CD4-positive, alpha-beta T cell treated with Interleukin-17A for 4 hours (primary cell): Measurements from ENCODE around the gene SFMBT2.

Experiments
- DNase-seq: peaks from one replicate; pipeline ENCODE4 v3.0.0-alpha.2; 2020; ENCODE audit warnings: mixed read lengths

The SFMBT2 gene

DNA sequence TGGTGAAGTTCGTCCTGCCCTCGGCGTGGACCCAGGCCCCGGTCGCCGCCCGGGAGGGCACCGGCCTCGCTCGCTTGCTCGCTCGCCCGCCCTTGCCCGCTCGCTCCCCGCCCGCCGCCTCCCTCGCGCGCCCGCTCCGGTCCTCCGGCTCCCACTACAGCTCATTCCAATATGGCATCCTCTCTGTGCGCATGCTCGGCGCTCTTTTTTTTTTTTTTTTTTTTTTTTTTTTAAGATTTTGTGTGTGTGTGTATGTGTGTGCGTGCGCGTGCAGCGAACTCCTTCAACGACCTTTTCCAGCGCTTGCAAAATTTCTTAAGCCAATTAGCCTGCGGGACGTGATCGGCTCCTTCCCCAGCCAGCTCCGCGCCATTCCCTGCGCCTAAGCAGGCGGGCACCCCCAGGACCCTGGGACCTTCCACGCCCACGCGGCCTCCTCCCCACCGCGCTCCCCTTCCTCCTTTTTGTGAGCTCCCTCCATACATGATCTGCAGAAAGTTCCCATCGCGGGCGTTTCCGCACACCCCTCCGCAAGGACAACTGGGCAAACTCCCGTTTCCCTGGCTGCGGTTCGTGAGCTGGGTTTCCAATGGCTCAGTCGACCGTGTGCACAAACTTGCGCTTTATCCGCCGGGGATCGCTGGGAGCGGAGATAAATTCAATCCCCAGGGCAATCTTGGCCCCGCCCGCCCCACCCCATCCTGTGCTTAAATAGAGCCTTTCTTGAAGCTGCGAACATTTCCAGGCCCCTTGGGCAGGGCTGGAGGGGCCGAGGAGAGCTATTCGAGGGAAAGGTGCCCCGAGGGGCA is at the start of gene SFMBT2:
Gene SFMBT2 (minus strand): TSS at position 173 of the 809 bp plus-strand sequence. CDS start 29,136 bp downstream, outside the sequence.
- DNase-seq: peak; percentile 74

DNA sequence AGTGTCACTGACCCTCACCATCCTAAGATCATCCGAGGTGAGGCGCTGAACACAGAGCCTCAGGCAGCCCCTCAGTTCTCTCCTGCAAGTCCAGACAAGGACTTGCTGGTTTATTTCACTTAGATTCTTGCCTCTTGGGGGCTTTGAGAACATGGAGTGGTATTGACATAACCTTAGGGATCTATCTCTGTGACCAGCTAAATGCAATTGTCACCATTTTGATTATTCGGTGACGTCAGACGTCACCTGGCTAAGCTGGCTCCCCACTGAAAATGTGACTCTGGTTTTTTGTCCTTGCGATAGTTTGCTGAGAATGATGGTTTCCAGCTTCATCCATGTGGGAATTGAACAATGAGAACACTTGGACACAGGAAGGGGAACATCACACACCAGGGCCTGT is 49.2 kb upstream of the SFMBT2 start:
- no peak for DNase-seq

DNA sequence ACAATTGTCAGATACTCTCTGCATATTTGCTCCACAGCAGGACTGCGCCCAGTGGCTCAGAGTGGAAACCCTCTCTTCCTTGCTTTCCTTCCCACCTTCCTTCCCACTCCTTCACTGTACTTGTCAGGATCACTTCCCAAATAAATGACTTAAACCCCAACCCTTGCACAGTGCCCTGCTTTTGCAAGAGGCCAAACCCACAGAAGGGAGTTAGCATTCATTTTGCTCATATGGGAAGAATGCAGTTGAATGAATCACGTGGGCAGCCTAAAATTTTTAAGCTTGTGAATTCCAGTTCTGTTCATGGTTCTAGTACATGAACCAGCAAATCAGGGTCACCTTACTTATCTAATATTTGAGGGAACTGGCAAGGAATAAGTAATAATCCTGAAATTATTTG is 47.7 kb upstream of the SFMBT2 start:
- no peak for DNase-seq

DNA sequence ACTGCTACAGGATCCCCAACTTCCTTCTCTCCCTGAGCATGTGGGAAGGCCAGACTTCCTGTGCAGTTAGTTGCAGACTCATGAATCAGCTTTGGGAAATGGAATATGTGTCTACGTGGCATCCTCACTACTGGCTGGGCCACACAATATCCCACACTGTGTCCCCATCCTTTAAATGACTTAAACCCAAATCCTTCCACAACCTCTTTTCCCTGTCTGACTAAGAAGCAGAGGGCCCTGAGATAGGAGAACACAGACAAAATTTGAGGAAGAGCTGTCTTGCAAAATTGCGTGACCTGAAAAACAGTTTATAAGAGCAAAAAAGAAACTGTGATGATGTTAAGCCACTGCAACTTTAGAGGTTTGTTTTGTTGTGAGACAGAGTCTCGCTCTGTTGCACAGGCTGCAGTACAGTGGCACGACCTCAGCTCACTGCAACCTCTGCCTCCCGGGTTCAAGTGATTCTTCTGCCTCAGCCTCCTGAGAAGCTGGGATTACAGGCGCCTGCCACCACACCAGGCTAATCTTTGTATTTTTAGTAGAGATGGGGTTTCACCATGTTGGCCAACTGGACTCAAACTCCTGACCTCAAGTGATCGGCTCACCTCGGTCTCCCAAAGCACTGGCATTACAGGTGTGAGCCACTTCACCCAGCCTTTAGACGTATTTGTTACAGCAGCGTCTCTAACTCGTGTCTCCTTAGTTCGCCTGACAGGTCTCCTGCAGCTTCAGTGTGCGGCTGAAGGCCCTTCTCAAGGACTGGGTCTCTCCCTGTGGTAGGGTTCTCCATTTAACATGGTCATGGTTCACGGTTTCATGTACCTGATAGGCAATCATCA is 46.9 kb upstream of the SFMBT2 start:
- DNase-seq: no peak

DNA sequence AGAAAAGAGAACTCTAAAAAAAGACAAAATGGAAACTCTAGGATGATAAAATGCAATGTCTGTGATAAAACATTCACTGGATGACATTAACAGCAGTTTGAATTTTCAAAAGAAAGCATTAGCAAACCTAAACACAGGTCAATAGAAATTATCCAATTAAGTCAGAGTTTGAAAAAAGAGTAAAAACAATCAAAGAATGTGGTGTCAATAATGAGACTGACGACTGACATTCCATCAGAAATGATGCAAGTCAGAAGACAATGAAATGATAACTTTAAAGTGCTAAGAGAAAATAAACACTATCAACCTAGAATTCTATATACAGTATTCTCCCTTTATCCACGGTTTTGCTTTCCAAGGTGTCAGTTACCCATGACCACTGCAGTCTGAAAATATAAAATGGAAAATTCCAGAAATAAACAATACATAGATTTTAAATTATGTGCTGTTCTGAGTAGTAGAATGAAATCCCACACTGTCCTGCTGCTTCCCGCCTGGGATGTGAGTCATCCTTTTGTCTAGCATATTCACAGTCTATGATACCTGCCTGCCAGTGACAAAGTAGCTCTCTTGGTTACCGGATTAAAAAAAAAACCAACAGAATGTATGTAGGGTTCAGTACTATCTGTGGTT is 38.3 kb upstream of the SFMBT2 start:
- DNase-seq: no peak

DNA sequence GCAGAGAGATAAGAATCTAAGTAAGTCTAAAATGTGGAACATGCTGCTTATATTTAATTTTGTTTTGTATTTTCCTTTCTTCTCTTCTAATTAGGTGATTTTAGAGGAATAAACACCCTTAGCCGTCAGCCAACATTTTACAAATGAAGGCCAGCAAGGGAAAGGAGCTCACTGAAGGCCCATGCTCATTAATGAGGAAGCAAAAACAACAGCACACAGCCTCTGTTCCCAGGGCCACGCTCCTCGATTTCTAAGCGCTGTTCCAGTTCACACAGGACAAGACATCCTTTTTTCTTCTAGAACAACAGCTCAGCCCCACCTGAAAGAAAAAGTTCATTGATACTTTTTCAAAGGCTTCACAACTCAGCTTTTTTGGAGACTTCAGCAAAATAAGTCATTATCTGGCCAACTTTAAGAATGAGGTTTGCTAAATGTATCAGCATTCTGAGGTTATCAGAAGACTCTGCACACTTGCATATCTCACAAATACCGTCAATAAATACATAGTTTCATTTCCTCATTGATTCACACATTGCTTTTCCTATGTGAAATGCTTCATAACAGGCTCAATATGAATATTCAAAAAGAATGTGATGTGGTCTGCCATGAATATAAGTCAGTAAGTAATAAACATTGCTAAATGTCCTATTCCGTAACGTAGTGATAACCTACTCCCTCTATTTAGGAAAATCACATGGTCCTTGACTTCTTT is 34.8 kb upstream of the SFMBT2 start:
- DNase-seq: no peak

DNA sequence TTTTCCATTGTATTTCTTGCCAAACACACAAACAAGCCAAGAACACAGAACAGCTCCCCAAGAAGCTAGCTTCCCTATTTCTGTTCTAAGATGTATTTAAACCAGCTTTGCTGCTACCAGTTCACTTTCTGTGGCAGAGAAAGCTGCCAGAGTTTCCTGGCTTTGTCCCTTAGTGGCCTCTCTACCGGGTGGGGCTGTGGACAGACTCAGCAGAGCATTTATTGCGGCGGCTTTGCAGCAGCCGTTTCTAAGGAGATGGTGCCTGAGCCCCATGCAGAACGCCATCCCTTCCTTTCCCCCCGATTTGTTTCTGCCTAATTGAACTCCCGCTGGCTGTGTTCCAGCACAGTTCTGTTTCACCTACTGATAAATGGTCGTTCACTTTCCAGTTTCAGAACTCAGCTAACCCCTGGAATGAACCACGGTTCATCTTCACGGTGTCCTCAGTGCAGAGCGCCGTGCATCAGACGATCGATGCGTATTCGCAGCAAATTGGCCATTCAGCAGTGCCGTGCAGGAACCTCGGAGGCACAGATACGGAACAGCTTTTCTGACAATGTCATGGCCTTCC is 33.8 kb upstream of the SFMBT2 start:
- DNase-seq: no peak

DNA sequence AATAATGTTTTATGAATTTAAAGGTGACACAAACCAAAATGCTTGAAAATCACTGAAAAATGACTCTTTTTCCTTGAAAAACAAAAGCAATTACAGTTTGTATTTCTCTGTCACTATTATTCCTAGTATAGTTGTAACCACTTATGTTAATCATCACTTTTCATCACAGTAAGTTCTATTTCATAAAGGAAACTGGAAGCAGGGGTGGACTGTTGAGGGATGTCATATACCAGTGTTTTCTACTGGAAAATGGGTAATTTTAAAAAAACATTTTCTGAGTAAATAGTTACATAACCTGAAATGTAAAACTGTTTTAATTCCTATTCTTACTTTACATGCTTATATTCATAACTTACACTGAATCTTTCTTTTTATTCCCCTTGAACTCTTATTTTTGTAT is 32.2 kb upstream of the SFMBT2 start:
- no peak for DNase-seq

DNA sequence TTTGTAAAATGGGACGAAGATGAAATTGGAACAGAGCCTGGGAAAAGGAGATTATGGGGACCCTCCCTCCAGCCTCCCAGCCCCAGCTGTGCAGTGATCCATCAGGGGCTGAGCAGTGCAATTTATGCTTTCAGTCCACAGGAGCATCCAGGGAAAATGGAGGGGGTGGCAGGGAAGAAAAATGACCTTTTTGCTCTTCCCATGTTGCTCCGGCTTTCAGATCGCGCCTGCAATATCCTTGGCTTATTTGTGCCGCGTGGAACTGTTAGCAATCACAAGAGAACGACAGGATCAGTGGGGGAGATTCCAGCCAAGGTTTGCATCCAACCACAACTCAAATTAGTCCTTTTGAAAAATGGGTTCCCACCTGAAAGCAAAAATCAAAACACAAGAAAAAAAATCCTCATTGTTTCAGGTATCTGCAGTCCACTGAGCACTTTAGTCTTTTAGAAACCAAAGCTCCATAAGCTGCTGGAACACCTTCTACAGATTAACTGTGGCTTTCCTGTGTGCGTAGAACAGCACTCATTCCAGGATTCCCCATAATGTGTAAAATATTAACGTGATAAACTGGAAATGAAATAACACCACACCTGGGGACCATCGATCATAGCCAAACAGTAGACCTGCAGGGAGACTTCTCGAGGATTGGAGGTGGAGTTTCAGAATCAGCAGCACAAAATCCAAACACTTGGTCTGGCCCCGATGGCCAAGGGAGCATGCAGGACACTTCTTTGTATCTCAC is 30.7 kb upstream of the SFMBT2 start:
- no peak for DNase-seq

DNA sequence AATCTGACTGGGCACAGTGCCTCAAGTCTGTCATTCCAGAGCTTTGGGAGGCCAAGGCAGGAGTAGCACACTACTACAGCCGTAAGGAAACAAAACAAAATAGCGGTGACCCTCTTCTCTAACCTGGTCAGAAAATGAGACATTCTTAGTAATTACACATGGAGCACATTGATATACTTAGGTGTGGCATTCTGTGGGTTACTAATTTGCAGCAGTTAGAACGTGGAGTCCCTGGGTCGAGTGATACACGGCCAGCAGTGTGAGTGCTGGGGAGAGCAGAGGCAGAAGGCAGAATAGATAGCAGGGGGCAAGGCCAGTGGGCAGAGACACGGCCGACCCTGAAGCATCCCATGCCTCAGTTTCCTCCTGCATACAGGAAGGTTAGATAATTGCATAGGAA is 28.9 kb upstream of the SFMBT2 start:
- DNase-seq: no peak

DNA sequence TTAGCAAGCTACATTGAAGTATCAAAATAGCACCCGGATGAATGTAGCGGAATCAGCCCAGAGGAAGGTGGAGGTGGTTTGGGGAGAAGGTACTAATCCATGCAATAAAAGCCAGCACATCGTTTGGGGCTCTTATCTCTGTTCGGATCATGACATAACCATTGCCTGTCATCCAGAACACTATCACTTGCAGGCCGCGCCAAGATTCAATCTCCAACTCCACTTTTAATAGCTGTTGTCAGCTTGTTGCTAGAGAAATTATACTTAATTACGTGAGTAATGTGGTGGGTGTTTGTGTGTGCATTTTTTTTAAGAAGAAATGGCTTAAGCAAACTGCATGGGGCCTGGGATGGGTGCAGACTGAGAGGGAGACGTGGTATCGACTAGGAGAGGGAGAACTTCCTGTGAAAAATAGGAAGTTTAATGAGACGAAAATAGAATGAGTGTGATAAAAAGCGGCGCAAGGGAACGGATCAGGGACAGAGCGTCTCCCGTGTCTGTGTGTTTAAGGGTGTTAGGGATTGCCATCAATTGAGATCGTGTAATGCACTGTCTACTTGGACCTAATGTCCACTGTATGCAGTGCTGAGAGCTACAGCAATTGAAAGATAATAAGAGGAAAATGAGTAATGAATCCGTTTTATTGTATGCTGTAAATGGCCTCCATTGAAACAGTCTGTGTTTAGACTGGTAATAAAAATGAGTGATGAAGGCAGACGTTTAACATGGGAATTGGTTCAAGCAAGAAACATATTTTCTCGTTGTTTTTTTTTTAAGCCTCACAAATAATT is 27.6 kb upstream of the SFMBT2 start:
- no peak for DNase-seq

DNA sequence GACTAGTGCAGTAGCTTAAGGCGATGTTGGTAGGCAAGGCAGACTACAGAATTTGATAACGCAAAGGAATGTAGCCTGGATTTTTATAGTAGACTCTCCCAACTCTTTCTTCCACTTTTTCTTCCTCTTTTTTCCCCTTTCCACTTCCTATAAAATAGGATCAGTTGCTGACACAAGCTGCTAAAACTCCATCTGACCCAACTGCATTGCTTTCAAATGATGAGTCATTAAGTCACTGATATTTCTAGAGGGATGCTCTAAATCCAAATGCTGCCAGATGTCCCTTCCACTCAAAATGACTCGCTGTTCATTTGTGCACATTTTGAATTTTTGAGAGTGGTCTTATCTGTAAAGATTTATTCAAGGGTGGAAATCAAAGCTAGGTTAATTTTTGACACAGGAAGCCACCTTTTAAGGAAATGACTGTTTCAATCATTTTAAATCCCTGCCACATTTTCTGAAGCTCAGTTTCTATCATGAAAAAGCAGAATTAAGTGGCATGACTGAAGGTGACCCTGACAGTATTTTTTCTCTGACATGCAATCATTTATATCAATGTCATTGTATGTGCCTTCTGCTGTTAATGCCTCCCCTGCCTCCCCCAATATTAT is 25.8 kb upstream of the SFMBT2 start:
- DNase-seq: no peak

DNA sequence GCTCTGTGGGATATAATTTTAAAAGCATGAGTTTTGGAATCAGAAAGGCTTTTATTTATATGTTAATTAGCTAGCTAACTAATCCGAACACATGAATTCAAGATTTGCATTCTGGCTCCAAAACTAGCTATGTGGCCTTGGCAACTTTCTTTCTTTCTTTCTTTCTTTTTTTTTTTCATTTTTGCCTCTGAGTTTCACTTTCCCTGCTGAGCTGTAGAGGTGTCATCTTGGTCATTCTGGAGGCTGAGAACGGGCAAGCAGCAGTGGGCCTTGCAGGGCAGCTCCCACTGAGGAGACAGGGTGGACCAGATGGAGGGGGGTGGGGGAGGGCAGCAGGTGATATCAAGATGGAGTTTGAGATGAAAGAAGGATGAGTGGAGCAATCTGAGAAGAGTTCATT is 24.8 kb upstream of the SFMBT2 start:
- DNase-seq: no peak

DNA sequence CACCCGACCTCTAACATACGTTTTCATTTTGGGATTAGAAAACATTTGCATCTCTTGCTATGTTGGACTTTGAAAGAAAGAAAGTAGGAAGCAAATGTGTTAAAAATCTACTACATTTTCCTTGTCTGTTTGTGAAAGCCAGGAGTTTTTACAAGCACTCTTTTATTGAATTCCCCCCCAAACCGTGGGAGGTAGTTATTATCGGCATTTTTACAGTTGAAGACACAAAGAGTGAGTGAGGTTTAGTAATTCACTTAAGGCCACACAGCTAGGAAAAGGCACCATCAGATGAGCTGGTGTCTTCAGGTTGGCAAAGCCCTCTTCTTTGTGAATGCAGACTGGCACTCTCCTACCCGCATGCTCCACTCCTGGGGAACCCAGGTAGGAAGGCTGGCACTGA is 23.5 kb upstream of the SFMBT2 start:
- DNase-seq: no peak

DNA sequence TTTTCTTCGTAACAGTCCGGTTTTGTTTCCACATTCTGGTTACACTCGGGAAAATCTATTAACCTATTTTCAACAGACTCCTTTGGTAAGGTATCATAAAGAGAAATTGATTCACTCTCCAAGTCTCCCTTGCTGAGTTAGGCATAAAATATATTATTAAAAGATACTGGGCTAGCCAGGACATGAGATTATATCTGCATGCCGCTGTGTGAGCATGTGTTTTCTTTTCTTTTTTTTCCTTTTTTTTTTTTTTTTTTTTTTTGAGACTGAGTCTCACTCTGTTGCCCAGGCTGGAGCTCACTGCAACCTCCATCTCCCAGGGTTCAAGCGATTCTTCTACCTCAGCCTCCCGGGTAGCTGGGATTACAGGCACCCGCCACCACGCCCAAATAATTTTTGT is 23.0 kb upstream of the SFMBT2 start:
- DNase-seq: no peak

DNA sequence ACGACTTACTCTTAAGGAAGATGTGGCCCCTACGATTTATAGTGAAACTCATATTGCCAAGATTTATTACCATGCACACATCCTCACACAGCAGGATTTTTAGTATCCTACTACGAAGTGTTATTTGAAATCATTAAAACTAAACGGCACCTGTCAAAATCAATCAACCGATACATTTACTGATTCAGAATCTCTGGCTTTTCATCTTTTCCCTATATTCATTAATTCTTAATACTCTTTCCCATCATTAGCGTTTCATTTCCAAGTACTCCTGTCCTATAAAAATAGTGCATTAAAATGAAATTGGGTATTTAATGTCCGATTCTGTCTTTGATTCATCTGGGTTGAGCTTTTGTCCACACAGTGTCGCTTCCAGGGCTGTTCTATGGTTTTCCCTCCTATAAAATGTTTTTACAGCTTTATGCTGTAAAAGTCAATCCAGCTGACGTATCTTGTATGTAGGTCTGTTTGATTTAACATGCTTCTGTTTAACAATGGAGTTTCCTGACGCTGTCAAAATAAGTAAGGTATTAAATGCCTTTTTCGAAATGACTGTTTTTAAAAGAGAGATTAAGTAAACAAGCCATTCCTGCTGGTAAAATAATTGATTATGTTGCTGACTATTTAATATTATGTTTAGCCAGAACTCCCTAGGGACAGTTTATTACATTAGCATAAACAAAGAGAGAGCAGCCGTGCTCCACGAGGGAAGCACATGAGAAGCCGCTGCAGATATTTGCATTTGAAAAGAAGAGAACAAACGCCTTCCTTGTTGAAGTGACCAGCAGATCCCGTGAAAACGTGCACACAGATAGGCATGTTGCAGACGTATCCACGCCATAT is 22.3 kb upstream of the SFMBT2 start:
- DNase-seq: no peak

DNA sequence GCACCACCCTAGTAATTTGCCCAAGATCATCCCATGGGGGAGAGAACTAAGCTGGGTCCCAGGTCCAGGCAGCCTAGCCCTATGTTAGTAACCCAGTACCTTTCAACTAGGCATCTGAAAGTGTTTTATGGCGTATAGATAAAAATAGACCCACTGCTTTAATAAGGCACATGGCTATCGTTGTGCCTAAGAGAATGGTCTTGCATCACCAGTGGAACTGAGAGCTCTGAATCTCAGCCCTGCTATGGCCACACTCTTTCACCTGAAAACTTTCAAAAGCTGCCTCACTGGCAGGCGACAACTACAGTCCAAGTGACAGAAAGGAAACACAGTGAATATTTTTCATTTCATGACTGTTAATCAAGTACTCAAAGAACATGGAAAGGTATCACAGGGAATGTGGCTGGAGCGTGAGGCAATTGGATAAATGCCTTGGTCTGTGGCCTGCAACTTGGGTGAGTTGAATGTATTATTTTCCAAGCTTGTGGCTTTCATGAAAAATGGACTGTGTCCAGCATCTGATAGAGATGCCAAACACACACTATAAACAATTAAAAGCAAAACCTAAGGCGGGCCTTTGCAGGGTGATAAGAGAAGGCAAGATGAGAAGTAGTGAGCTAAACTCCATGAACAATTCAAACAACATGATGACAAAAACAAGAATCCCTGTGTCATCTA is 18.0 kb upstream of the SFMBT2 start:
- no peak for DNase-seq

DNA sequence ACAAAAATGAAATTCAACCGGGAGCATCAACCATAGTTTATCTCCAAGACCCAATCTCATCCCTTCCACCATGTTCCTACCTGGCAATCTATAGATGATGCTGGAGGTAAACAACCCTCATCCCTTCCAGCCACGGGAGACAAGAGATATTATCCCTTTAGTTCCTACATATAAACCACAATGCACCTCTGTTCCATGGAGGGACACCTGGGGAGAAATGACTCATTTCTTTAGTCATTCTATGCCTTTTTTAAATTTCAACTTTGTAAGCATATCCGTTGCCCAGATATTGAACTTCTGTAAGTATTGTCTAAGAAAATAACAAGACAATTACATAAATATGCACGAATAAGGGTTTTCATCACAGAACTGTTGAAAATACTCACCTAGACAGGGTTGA is 15.5 kb upstream of the SFMBT2 start:
- DNase-seq: no peak

DNA sequence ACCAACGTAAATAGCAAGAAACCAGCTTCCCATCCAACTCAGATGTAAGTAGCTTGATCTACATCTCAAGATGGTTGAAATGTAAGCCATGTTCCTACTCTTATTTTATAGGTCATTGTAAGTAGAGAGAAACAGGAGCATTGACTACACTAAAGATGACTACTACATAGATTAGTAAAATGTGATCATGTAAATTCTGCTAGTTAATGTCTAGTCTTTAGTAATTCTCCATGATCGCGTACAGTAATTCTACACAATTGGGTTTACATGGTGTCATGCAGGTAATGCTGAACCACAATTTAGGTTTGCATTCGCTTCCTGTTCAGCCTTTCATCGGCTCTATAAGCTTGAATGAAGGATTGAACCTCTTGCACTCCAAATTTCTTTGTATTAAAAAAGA is 14.9 kb upstream of the SFMBT2 start:
- DNase-seq: no peak
